B cell (primary cell): Measurements from ENCODE around the gene ANKS6. TPM values are rescaled to one million over a fixed set of nuclear protein-coding genes. Genes with fewer than 3 reads are reported as not detected.

Experiments
- ATAC-seq: fragments of 200-7000 bp; cut with Tn5 transposase; one replicate; pipeline ENCODE4 v1.10.0; 2021; ENCODE audit warnings: low read depth, mild to moderate bottlenecking, moderate number of reproducible peaks, moderate library complexity
- CTCF ChIA-PET: fragments of 350-600 bp; sonication (Branson Sonifier 250); formaldehyde crosslinking; loops from one replicate; lab custom pipeline; 2021; ENCODE audit warnings: antibody characterized with exemption, inconsistent platforms; lab: Charles Lee
- POLR2A ChIA-PET: fragments of 350-600 bp; sonication (Branson Sonifier 250); formaldehyde crosslinking; loops from one replicate; lab custom pipeline; 2021; ENCODE audit warnings: antibody characterized with exemption; lab: Charles Lee
- DNase-seq: peaks from one replicate; pipeline ENCODE4 v3.0.0; 2013
- H2AFZ ChIP-seq: 2 replicates; pipeline ENCODE4 v1.6.1; 2012; ENCODE audit warnings: mild to moderate bottlenecking, low read depth, low read length; ENCODE audit not compliant: insufficient read depth, poor library complexity, severe bottlenecking
- H3K27ac ChIP-seq, 2 donors: 1 replicate in 1 of 2; 2 replicates in 1 of 2; pipeline ENCODE4 v1.5.1; 2012 to 2013; ENCODE audit warnings: low read length in 2 of 2, mild to moderate bottlenecking in 2 of 2, moderate library complexity in 1 of 2
- H3K27me3 ChIP-seq, 4 experiments: fragments of 200-600 bp in 1 of 4; sonication (generic) in 1 of 4; replicated peaks in 1 of 4; 1 replicate in 2 of 4; 2 replicates in 2 of 4; pipeline versions ENCODE4 v1.6.1 to v1.7.0; 2013 to 2016; ENCODE audit warnings: low read length in 3 of 4, mild to moderate bottlenecking in 2 of 4, mixed read lengths in 1 of 4, moderate library complexity in 1 of 4; ENCODE audit not compliant: insufficient read depth in 4 of 4, control insufficient read depth in 3 of 4; ENCODE audit errors: control extremely low read depth in 1 of 4
- H3K36me3 ChIP-seq, 2 experiments: replicated peaks in 1 of 2; 1 replicate in 1 of 2; 2 replicates in 1 of 2; pipeline versions ENCODE4 v1.6.1 to v1.7.1; 2013; ENCODE audit warnings: low read length in 1 of 2; ENCODE audit not compliant: insufficient read depth in 2 of 2, control insufficient read depth in 1 of 2; ENCODE audit errors: control extremely low read depth in 1 of 2, extremely low read depth in 1 of 2
- H3K4me1 ChIP-seq, 2 donors: fragments of 200-600 bp in 1 of 2; sonication (generic) in 1 of 2; 1 replicate in 1 of 2; 2 replicates in 1 of 2; pipeline versions ENCODE4 v1.5.1 to v1.6.1; 2013 to 2017; ENCODE audit warnings: low read length in 2 of 2; ENCODE audit not compliant: control insufficient read depth in 2 of 2, insufficient read depth in 2 of 2
- H3K4me2 ChIP-seq: replicated peaks from 2 replicates; pipeline ENCODE3; 2012; ENCODE audit warnings: mild to moderate bottlenecking, low read depth, low read length; ENCODE audit not compliant: poor library complexity, severe bottlenecking
- H3K4me3 ChIP-seq, 5 experiments: fragments of 200-600 bp in 1 of 5; sonication (generic) in 1 of 5; 1 replicate in 3 of 5; 2 replicates in 2 of 5; pipeline versions ENCODE4 v1.5.1 to v1.7.0; 2011 to 2016; ENCODE audit warnings: low read length in 4 of 5, mild to moderate bottlenecking in 4 of 5, low read depth in 2 of 5, control low read depth in 1 of 5, moderate library complexity in 1 of 5; ENCODE audit not compliant: insufficient read depth in 1 of 5; ENCODE audit errors: control extremely low read depth in 1 of 5, extremely low read depth in 1 of 5
- H3K79me2 ChIP-seq: fragments of 200-600 bp; sonication (generic); one replicate; pipeline ENCODE4 v1.6.0; 2016; ENCODE audit warnings: low read length; ENCODE audit not compliant: control insufficient read depth, insufficient read depth
- H3K9ac ChIP-seq: fragments of 200-600 bp; sonication (generic); 2 replicates; pipeline ENCODE4 v1.6.1; 2017; ENCODE audit warnings: mild to moderate bottlenecking, low read length, moderate library complexity
- H3K9me3 ChIP-seq, 3 donors: one replicate each; pipeline versions ENCODE4 v1.6.1 to v1.7.1; 2013; ENCODE audit warnings: low read length in 2 of 3; ENCODE audit not compliant: control insufficient read depth in 2 of 3, insufficient read depth in 1 of 3; ENCODE audit errors: control extremely low read depth in 1 of 3
- H4K20me1 ChIP-seq: 2 replicates; pipeline ENCODE4 v1.6.0; 2012; ENCODE audit warnings: mild to moderate bottlenecking, low read length; ENCODE audit not compliant: insufficient read depth, control insufficient read depth, poor library complexity, severe bottlenecking
- H3K27ac Mint-ChIP-seq: one replicate; pipeline ENCODE4 v1.8.0; 2021; ENCODE audit warnings: mixed read lengths
- H3K27me3 Mint-ChIP-seq: one replicate; pipeline ENCODE4 v1.8.0; 2021; ENCODE audit warnings: mixed read lengths
- H3K4me1 Mint-ChIP-seq: one replicate; pipeline ENCODE4 v1.8.0; 2021; ENCODE audit warnings: mixed read lengths
- H3K4me3 Mint-ChIP-seq: one replicate; pipeline ENCODE4 v1.8.0; 2021; ENCODE audit warnings: mixed read lengths
- H3K9me3 Mint-ChIP-seq: one replicate; pipeline ENCODE4 v1.8.0; 2022; ENCODE audit warnings: mixed read lengths; ENCODE audit not compliant: insufficient read depth
- EZH2 ChIP-seq: IDR thresholded peaks from 2 replicates; pipeline ENCODE4 v1.6.1; 2012; ENCODE audit warnings: borderline replicate concordance, low read depth, mild to moderate bottlenecking, moderate library complexity, low read length; ENCODE audit not compliant: insufficient read depth, poor library complexity, severe bottlenecking
- WGBS: methylation state at CpG from one replicate; pipeline ENCODE4 v1.1.5; 2013; ENCODE audit warnings: missing lambda C conversion rate; ENCODE audit not compliant: insufficient coverage; 5-methylcytosine and 5-hydroxymethylcytosine counted together
- intact Hi-C: fragments of 100-400 bp; cut with micrococcal nuclease; formaldehyde crosslinking; loops from one replicate; pipeline ENCODE4 v1.10.0; 2022
- polyA plus RNA-seq: library from polyadenylated mRNA; depleted of rRNA; stranded (reverse); fragments of >200 nt; gene quantifications from 2 replicates; pipeline ENCODE4 v1.2.3, GENCODE V29; 2012
- total RNA-seq, 2 donors: library from RNA; stranded (reverse); fragments of 120-200 nt in 1 of 2; gene quantifications; 1 replicate in 1 of 2; 2 replicates in 1 of 2; pipeline versions ENCODE4 v1.2.3 to v1.2.4, GENCODE V29; 2013 to 2022
- TF ChIP-seq, protein P1 (sequence below): fragments of 200-600 bp; IDR thresholded peaks from one replicate; pipeline ENCODE4 v1.8.0; 2022; ENCODE audit warnings: antibody characterized with exemption, mild to moderate bottlenecking

The ANKS6 gene
- total and polyA plus RNA-seq, 2 donors (not counting 1 experiment from before 2014, with no cell fraction given): 11.4 to 16.1 TPM

DNA sequence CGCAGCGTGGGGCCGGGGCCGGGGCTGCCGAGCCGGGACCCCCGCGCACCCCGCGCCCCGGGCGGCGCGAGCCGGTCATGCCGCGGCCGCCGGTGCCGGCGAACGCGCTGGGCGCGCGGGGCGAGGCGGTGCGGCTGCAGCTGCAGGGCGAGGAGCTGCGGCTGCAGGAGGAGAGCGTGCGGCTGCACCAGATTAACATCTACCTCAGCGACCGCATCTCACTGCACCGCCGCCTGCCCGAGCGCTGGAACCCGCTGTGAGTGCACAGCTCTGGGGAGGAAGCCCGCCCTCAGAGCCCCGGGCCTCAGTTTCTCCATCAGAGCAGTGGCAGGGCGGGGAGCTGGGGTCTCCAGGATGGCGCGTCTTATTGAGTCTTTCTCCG lies 11.4 kb upstream of the ANKS6 start:
- Histone ChIP-seq H3K79me2 (no peaks in the 10 kb centered on the region), H3K27me3 (peaks cover 0 to 38% (median 7%) of the 10 kb centered on the region in 4 experiments), H4K20me1 (no peaks in the 10 kb centered on the region), H3K27ac (no peak overlapping the region), H3K4me2 (peak overlapping the region; percentile 87), H3K9me3 (no peaks in the 10 kb centered on the region), H3K4me1 (peaks cover 11 to 18% of the 10 kb centered on the region in 2 donors), H3K36me3 (no peaks in the 10 kb centered on the region), H2AFZ (peak overlapping the region; percentile 70), H3K9ac (peak overlapping the region; percentile 61), H3K4me3 (peak overlapping the region; percentile 31 to 83 (median 57))
- peaks cover 17% of the 10 kb centered on the region for H3K4me1 Mint-ChIP-seq
- H3K9me3 Mint-ChIP-seq: no peaks in the 10 kb centered on the region
- H3K27ac Mint-ChIP-seq: no peak overlapping the region
- peaks cover 23% of the 10 kb centered on the region for H3K27me3 Mint-ChIP-seq
- WGBS: under 1% methylated on average over 46 of the region's 46 CpGs
- no peak for DNase-seq
- TF ChIP-seq, protein P1, sequence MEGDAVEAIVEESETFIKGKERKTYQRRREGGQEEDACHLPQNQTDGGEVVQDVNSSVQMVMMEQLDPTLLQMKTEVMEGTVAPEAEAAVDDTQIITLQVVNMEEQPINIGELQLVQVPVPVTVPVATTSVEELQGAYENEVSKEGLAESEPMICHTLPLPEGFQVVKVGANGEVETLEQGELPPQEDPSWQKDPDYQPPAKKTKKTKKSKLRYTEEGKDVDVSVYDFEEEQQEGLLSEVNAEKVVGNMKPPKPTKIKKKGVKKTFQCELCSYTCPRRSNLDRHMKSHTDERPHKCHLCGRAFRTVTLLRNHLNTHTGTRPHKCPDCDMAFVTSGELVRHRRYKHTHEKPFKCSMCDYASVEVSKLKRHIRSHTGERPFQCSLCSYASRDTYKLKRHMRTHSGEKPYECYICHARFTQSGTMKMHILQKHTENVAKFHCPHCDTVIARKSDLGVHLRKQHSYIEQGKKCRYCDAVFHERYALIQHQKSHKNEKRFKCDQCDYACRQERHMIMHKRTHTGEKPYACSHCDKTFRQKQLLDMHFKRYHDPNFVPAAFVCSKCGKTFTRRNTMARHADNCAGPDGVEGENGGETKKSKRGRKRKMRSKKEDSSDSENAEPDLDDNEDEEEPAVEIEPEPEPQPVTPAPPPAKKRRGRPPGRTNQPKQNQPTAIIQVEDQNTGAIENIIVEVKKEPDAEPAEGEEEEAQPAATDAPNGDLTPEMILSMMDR: no peak
- no peak for TF ChIP-seq EZH2
- peak overlapping the region; percentile 87 for H3K4me3 Mint-ChIP-seq
- CTCF ChIA-PET: no interaction called here
- ATAC-seq: peak; percentile 43
- POLR2A ChIA-PET: interaction anchor here (1.3 kb wide), 1 partner anchor 15 kb away, joined by 3 read pairs; no protein-coding TSS in a partner anchor
- intact Hi-C loops: loop anchor here (1.0 kb wide), 1 partner anchor 12 kb away; the partner anchor contains the start of gene ANKS6

DNA sequence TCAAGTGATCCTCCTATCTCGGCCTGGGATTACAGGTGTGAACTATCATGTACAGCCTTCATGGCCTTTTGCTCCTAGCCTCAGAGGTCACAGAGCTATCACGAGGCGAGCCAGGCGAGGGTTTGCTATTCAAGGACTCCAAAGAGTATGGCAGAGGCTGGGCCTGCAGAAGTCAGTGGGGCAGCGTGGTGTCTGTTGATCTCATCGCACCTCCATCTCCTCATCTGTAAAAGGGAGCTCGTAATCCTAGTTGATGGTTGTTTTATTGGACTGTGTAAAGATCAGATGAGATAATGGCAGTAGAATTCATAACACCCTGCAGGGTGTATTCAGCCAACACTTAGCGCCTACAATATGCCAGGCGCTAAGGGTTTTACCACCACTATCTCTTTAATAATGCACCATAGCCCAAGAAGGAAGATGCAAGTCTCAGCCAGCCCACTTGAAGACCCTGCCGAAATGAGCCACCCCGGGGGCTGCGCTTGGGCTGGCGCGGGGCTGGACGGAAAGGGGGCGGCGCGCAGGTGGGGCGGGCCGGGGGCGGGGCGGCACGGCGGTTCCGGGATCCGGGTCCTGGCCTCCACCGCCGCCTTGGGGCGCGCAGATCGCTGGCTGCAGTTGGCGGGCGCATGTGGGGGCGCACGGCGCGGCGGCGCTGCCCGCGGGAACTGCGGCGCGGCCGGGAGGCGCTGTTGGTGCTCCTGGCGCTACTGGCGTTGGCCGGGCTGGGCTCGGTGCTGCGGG lies 10.9 kb upstream of the ANKS6 start, which contains the start of gene GALNT12:
TSS of gene GALNT12 (plus strand) at position 601 of the 744 bp plus-strand sequence. CDS start at position 630, 29 bp downstream.
- WGBS: 10% methylated on average over 46 of the region's 51 CpGs
- peaks cover 25% of the 10 kb centered on the region for H3K27me3 Mint-ChIP-seq
- H3K79me2 ChIP-seq: no peaks in the 10 kb centered on the region
- ATAC-seq (peak; percentile 88), DNase-seq (peak; percentile 69)
- no peak within 1 kb of the TSS for H3K27ac ChIP-seq
- peak within 1 kb of the TSS; percentile 87 for H3K4me2 ChIP-seq
- H3K4me3 Mint-ChIP-seq: peak within 1 kb of the TSS; percentile 87
- peak within 1 kb of the TSS; percentile 61 for H3K9ac ChIP-seq
- no peaks in the 10 kb centered on the region for H3K9me3 Mint-ChIP-seq
- intact Hi-C loops: loop anchor here (1.0 kb wide), 1 partner anchor 11 kb away; the partner anchor contains the start of gene ANKS6
- peak within 1 kb of the TSS; percentile 70 for H2AFZ ChIP-seq
- no peaks in the 10 kb centered on the region for H4K20me1 ChIP-seq
- POLR2A ChIA-PET: interaction anchor here (1.3 kb wide), 1 partner anchor 14 kb away, joined by 3 read pairs; no protein-coding TSS in a partner anchor
- peaks cover 11 to 18% of the 10 kb centered on the region in 2 donors for H3K4me1 ChIP-seq
- CTCF ChIA-PET: interaction anchor here (1.3 to 1.8 kb wide), 2 partner anchors 10 to 336 kb away, joined by 3 to 6 read pairs; no protein-coding TSS in a partner anchor
- peaks cover 17% of the 10 kb centered on the region for H3K4me1 Mint-ChIP-seq
- H3K36me3 ChIP-seq: no peaks in the 10 kb centered on the region
- H3K27ac Mint-ChIP-seq: peak within 1 kb of the TSS; percentile 18
- no peak for TF ChIP-seq EZH2
- TF ChIP-seq, protein P1: no peak
- peak within 1 kb of the TSS; percentile 31 to 83 (median 57) for H3K4me3 ChIP-seq
- peaks cover 0 to 40% (median 7%) of the 10 kb centered on the region in 4 experiments for H3K27me3 ChIP-seq
- no peaks in the 10 kb centered on the region for H3K9me3 ChIP-seq
